PC-9 (cell line): ENCODE data around the gene DCTN4.

ENCODE experiments used
- EZH2 ChIP-seq: fragments of 200-600 bp; sonication (generic); IDR thresholded peaks from 2 replicates; pipeline ENCODE4 v1.8.0; 2017; ENCODE audit warnings: antibody characterized with exemption, low read depth
- TF ChIP-seq, protein P1 (sequence below): fragments of 200-600 bp; sonication (generic); conservative IDR thresholded peaks from 2 replicates; pipeline ENCODE4 v1.6.1; 2017; ENCODE audit warnings: mixed run types, antibody characterized with exemption, mild to moderate bottlenecking, moderate library complexity

DNA sequence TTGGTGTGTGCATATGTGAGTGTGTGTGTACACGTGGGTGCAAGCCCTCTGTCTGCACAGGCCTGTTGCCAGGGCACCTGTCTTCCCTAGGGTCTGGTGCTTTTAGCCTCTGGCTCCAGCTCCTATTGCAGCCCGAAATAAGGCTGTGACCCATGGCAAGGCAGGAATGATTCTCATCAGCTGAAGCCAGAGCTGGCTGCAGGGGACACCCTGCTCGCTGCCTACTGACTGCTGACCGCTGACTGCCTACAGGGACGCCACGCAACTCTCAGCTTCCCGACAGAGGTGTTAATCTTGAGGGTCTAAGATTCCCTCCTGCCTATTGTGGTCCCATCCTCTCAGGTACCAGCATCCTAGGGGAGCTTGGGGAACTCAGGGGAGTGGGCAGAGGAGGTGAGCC lies 97.7 kb downstream of the DCTN4 start, which contains the start of gene MYOZ3:
- TF ChIP-seq, protein P1, sequence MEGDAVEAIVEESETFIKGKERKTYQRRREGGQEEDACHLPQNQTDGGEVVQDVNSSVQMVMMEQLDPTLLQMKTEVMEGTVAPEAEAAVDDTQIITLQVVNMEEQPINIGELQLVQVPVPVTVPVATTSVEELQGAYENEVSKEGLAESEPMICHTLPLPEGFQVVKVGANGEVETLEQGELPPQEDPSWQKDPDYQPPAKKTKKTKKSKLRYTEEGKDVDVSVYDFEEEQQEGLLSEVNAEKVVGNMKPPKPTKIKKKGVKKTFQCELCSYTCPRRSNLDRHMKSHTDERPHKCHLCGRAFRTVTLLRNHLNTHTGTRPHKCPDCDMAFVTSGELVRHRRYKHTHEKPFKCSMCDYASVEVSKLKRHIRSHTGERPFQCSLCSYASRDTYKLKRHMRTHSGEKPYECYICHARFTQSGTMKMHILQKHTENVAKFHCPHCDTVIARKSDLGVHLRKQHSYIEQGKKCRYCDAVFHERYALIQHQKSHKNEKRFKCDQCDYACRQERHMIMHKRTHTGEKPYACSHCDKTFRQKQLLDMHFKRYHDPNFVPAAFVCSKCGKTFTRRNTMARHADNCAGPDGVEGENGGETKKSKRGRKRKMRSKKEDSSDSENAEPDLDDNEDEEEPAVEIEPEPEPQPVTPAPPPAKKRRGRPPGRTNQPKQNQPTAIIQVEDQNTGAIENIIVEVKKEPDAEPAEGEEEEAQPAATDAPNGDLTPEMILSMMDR = no peak
- no peak for TF ChIP-seq EZH2
